GM21515 (cell line): ENCODE results near the gene MPZL1.

Experiments
- ATAC-seq: cut with Tn5 transposase; IDR thresholded peaks from one replicate; pipeline ENCODE4 v1.9.1; 2021; ENCODE audit not compliant: unreplicated experiment

Gene MPZL1

DNA sequence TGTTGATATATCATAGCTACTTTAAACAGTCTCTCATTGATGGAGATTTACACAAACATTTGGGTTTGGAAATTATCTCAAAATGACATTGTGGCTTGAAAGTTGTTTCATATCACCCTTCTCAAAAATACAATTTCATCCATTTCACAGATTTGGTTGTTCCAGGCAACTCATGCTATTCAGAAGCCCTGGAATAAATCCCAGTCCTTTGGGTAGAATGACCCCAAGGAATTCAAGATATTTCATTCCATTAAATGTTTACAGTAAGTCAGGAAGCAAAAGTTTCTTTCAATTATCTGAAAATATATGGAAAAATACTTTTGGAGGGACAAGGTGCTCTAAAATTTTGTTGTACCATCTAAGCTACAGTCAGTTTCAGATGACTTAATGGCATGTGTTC, 27.1 kb downstream of the MPZL1 start:
- ATAC-seq: no peak

DNA sequence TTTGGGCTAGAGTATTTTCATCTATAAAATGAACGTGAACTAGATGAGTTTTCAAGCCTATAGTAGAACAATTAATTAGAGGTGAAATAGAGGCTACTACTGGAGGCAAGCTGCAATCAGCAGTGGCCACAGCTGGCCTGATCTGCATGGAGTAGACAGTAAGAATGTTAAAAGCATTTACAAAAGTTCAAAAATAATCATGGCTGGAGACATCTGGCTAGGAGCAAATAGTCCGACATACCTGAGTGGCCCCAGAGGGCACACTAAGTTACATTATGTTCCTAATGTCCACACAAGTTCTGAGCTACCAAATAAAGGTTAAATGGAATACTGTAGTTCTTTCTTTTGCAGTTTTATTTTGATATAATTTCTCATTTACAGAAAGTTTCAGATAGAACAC, 28.0 kb downstream of the MPZL1 start:
- no peak for ATAC-seq

DNA sequence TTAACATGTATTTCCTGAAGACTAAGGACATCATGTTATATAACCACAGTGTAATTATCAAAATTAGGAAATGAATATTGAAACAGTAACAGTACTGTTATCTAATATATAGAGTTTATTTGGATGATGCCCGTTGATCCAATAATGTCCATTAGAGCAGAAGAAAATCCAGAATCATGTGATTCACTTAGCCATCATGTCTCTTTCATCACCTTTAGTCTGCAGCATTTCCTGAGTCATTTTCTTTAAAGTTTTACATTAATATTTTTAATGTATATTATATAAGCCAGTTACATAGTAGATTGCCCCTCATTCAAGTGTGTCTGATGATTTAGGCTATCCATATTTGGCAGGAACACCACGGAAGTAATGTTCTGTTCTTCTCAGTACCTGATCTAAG, 28.9 kb downstream of the MPZL1 start:
- ATAC-seq: no peak

DNA sequence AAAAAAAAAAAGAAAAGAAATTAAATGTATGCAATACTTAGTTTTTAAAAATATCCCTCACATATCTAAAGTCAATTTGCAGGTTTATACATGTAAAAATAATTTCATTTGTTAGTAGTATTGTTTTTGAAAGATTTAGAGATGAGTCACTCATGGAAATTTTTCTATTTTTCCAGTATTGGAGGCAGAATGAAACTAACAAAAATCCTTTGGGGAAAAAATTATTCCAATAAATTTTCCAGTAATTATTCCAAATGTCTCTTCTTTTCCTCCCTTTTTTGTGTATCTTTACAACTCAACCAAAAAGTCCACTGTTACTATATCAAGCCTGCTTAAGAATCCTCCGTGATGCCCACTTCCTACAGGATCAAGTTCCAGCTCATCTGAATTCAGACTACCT, 29.9 kb downstream of the MPZL1 start:
- ATAC-seq: no peak

DNA sequence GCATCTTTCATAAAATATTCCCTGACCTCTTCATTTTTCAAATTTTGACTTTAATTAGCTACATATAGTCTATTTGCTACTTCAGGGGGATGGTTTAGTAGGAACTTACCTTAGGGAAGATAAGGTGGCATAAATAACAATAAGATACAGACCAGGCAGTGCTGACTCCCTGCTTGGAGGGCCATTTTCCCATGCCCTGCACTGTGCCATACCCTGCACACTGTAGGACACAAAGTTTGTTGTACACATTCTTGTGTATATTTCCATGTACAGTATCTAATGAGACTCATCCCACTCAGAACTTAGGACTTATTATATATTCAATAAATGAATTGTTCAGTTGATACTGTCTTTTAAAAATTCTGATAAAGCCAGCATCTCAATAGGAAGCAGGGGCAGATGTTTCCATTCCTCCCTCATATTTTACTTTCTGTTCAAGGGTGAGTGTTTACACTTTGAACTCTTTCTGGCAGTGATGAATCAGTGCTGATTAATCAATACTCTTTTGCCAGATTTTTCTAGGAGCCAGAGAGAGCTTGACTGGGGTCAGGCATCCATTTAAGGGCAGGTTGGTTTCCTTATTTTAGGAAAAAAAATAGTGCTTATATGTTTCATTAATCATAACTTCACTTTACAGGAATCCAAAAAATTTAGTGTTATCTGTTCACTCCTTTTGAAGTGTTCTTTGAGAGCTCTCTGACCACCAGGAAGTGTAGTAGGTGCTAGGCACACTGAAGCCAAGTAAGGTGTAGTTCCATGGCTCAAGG, 30.6 kb downstream of the MPZL1 start:
- ATAC-seq: no peak

DNA sequence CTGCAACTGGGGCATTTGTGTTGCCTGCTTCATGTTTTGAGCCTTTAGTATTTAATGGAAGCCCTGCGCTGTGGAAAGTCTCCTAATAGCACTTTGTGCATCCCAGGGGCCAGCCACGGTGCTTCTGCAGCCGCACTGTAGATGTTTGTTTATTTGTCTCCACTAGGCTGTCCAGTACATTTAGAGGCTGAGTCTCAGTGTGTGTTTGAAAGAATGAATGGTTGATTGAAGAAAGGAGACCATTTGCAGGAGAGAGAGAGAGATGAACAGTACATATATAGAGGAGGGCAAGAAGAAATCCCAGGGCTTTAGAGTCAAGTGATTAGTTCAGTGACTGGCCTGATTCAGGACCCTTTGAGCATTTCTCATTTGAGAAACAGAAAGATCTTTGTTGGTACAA, 33.9 kb downstream of the MPZL1 start:
- ATAC-seq: no peak

DNA sequence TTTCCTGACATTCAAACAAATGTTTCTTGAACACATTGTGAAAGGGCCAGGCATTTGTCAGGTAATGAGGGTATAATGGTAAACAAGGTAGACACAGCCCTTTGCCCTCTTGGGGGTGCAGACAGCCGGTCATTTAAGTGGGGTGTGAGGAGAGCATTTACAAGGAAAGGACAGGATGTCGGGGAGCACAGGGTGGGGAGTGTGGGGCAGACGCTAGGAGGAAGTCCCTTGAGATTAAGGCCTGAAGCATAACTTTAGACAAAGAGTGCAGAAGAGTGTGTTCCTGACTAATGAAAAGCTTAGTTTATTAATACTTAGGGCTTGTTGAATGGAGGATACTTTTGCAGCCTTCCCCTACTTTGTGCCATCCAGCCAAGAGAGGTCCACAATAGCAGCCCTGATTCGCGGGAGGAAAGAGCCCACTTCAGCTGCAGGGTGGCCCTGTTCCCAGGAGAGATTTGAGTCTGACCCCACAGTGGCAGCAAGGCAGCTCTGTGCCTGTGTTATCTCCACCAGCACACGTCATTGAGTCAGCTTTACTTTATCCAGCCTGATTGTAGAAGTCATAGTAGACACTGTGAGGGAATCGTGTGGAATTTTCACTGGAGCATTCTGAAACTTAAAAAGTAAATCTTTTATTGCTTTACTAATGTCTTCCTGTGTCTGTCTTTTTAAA, 35.1 kb downstream of the MPZL1 start:
- ATAC-seq: no peak

DNA sequence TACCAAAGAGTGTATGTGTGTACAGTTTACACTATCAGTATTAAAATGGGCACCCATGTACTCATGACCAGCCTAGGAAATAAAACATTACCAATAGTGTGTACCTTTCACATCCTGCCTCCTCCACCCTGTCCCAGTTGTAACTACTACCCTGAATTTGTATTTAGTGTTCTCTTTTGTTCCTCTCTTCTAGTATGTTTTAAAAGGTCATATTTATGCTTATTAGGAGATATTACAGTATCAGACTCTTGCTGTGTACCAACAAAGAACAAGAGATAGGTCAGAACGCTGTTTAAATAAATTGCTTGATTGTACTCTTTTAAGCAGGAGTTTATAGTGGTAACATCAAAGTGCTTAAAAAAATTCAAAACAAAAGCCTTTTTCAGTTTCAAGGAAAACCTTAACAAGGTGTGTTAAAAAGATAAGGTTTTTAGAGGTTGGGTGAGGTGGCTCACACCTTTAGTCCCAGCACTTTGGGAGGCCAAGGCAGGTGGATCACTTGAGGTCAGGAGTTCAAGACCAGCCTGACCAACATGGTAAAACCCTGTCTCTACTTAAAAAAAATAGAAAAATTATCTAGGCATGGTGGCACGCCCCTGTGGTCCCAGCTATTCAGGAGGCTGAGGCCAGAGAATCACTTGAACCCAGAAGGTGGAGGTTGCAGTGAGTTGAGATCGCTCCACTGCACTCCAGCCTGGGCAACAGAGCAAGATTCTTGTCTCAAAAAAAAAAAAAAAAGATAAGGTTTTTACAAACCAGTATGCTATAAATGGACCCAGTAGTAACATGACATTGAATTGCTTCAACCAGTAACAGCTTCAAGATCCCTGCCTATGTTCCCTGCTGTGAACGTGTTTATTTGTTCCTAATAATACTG, 35.9 kb downstream of the MPZL1 start:
- no peak for ATAC-seq

DNA sequence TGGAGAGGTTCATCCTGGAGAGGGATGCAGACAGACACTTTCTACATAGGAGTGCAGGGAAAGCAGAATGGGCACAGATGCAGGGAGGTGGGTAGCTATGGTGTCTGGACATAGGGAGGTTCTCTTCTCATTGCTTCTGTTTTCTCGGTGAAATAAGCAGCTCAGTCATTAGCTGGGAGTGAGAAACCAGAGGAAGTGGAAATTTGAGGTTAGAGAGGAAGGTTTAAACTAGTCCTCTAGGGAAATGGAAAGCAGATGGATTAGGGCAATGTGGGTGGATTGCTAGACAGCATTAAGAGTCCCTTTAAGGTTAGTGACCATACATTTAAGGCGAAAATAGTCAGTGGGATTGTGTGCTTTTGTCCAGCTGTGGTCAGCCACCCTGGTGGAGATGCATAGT, 39.6 kb downstream of the MPZL1 start:
- ATAC-seq: no peak

GRCh38 chr1:167762061-167762746, 40.4 kb downstream of the MPZL1 start:
- no peak for ATAC-seq

DNA sequence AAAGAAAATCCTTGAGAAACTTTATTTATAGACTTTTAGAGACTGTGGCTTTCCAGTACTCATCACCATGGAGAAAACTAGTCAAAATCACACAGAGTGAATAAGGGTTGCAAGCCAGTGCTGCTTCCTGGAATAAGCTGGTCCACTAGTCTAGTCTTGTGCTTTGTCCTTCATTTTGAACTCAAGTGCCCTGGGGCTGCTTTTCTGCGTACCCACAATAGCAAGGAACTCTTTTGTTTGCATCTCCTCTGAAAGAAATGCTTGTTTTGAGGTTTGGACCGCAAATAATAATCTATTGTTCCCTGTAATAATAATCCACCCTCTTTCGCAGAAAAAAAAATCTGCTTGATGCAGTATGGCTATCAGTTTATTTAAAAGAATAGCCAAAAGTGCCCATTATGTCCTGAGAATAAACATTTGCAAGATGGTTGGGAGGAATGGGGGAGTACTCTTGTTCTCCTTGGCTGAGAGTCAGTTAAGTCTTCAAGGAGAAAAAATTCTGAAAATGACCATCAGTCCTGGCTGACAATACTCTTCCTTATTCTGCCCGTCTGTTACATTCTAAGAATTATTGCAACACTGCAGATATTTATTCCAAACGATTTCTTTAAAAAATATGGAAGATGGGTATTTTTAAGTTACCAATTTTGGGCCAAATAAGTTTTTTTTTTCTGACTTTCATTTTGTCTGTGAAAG, 41.9 kb downstream of the MPZL1 start:
- ATAC-seq: no peak

DNA sequence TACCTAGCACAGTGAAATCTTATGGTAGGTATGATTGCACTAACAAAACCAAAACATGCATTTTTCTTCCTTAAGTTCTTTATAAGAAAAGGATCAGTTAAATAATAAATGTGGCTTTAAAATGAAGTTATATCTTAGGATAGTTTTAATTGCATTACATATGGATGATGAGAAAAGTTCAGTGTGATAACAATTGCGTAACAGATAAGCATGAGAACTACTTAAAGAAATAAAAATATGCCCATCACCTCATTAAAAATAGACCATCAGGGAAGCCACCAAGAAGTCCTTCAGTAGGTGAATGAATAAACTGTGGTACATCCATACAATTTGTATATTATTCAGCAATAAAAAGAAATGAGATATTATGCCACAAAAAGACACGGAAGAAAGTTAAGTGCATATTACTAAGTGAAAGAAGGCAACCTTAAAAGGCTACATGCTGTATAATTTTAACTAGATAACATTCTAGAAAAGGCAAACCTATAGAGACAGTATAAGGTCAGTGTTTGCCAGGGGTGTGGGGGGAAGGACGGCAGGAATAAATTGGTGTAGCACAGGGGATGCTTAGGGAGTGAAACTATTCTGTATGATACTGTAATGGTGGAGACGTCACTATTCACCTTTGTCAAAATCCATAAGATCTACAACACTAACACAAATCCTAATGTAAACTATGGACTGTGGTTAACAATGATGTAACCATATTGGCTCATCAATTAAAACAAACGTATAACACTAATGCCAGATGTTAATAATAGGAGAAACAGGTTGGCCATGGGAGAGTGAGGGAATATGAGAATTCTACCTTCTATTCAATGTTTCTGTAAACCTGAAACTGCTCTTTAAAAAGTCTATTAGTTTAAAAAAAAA, 42.9 kb downstream of the MPZL1 start:
- ATAC-seq: no peak

GRCh38 chr1:167765496-167765895, 43.7 kb downstream of the MPZL1 start:
- ATAC-seq: no peak

DNA sequence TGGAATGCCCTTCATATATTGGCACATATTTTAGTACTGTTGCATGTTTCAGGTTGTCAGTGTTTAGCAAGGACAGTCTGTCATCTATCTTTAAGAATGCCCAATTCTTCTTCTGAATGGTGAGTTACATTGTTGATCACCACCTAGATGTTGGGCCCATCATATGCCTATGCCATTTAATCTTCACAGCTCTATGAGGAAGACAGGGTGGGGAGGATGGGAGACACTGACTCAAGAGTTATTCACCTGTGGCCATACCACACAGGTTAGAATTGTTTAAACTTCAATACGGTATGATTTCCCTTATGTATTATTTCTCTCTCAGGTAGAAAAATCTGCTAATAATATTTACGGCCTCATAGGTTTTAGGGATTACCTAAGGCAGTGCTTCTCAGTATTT, 44.8 kb downstream of the MPZL1 start:
- no peak for ATAC-seq

GRCh38 chr1:167767761-167768160, 46.0 kb downstream of the MPZL1 start:
- ATAC-seq: no peak

GRCh38 chr1:167770127-167770526, 48.3 kb downstream of the MPZL1 start:
- no peak for ATAC-seq

GRCh38 chr1:167772436-167772835, 50.7 kb downstream of the MPZL1 start:
- ATAC-seq: no peak

GRCh38 chr1:167773516-167773915, 51.7 kb downstream of the MPZL1 start:
- no peak for ATAC-seq

DNA sequence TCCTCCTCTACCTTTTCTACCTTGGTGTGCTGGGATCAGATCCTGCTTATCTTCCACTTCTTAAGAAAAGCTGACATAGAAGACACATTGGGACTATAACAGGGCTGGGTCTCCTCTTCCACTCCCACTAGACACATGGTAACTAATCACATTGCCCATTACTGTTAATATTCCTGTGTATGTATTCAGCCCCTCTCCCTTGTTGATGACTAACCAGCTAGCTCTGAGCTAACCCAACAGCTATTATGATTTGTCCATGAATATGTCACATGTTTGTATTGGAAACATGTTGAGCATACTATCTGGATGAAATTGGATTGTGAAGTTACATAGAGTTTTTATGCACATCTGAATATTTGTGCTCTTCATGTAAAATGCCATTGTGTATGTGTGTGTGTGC, 52.9 kb downstream of the MPZL1 start:
- no peak for ATAC-seq

- no peak for ATAC-seq
Measured at GRCh38 chr1:167775178-167775577, 53.4 kb downstream of the MPZL1 start.
